Posterior cingulate gyrus (tissue), 11 donors: ENCODE data around the gene ADAM12.

Source experiments
- DNase-seq, 10 donors: peaks; one replicate each; pipeline versions ENCODE4 v3.0.0 to v3.0.0-alpha.2; 2020 to 2021; ENCODE audit warnings: mixed read lengths in 3 of 10
- intact Hi-C: fragments of 100-400 bp; cut with DNase I; formaldehyde crosslinking; loops from one replicate; pipeline ENCODE4 v1.15.1; 2023

Gene ADAM12

DNA sequence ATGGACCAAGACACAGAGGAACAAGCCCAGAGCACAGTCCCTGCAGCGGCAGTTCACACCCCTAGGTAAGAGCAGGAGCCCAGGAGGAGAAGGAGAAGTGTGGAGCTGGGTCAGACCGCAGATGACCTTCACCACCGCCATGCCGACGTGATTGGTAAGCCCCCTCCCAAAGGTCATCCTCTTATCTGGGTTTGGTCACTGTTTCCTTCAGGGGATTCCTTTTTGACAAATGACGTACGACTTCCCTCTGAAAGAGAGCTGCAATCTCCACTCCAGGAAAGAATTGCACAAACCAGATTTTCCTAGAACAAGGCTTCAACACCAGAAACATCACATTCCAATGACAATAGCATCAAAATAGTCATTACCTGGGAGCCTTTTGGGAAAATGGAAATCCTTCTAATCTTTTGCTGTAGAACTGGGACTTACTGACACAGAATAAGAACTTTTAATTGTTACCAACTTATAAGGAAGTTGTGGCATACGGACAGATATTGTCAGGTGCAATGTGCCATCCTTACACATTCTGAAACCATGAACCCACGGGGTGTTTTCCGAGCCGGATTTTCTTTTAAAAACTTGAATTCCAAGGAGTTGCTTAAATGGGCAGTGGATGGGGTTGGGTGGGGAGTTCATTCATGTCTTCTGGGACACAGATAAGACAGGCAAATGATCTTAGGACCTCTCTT, 20.8 kb upstream of the ADAM12 start:
- intact Hi-C loops = no loop called here
- DNase-seq = no peak

DNA sequence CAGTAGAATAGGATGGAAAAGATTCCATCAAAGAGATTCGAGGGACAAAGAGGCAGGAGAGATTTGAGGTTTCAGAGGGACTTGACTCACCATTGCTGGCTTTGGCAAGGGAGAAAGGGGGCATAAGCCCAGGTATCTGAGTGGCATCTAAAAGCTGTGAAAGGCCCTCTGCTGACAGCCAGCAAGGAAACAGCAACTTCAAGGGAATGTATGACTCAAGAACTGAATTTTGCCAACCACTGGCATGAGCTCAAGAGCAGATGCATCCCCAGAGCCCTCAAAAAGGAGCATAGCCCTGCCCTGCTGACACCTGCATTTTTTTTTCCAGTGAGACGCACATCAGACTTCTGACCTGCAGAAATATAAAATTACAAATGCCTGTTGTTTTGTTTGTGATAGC, 19.6 kb upstream of the ADAM12 start:
- DNase-seq = no peak
- intact Hi-C loops = no loop called here

DNA sequence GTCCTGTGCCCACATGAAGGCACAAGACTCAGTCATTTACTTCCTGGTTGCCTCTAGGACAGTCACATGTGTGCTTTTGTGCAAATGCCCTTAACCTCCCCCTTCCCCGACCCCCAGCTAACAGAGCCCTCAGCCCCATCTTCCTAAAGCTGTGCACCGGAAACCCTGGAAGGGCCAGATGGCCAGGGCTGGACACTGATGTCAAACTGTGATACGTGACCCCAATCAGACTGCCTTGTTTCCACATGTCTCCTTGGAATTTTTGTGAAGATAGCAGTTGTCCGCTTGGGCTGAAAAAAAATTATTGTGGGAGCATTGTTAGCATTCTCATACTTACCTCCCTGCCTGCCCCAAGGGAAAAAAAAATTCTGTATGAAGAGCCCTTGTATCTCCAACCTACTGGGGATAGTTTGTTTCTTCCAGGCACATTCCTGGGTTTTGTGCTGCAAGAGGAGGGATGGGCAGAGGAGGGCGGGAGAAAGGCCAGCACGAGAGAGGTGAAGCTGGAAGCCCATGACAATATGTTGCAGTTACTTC, 17.0 kb upstream of the ADAM12 start:
- intact Hi-C loops = no loop called here
- no peak for DNase-seq

DNA sequence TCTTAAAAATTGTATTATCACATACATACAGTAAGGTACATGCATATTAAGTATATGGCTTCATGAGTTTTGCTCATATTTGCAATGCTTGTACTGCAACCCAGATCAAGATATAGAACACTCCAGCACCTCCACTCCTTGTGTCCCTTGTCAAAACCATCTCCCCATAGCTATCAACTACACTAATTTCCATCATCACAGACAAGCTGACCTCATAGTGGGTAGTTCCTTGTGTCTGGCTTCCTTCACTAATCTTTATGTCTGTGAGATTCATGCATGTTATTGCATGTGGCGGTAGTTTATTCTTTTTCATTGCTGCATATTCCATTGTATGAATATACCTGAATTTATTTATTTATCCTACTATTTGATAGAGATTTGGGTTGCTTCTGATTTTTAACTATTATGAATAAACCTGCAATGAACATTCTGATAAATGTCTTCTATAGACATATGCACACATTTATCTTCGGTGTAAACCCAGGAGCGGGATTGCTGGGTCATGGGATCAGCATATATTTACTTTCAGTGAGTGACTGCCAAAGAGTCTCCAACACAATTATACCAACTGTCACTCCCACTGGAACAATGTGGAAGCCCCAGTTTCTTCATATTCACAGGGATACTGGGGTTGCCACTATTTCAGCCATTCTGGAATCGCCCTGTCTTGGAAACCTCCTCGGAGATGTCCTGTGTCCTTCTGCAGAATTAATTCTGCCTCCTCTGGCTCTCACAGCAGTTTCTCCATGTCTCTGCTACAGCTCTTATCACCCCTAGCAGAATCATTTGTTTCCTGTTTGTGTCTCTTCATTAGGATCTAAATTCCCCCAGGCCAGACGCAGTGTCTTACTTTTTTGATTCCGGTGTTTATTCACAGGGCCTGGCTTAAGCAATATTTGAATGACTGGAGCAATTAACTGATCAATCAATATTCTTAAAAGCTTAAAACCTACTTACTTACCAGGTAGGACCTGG, 14.7 kb upstream of the ADAM12 start:
- no peak for DNase-seq
- intact Hi-C loops = no loop called here

DNA sequence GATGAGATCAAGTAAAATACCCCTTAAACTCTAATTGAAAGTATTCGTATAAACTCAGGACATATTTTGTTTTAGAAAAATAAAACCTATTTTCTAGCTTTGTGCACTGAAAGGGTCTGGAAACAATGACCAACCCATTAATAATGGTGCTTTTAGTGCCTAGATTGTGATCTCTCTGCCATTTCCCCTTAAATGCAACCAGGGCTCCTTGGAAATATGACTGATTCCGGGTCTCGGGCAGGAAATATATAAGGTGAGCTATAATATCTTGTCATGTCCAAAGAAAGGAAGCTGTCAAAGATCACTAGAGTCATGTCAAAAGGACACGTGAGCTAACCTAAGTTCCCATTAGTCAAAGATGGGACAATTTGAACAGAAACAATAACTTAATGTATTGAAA, 12.4 kb upstream of the ADAM12 start:
- no peak for DNase-seq
- intact Hi-C loops = no loop called here

DNA sequence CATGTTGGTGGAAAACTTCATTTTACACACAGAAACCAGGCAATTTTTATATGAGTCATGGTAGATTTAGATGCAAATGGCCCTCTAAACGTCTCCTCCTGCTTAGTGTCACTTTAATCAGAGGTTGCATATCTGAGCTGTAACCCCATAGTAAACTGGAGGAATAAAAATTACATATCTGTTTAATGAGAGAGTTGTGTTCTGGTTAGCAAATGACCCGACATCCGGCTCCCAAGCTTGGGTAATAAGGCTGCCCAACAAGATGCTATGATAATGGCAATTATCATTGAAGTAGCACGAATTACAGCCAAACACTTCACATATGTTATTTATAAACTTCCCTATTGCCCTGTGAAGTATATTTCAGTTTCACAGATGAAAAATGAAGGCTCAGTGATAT, 10.6 kb upstream of the ADAM12 start:
- intact Hi-C loops = loop anchor here (10.0 kb wide), 1 partner anchor 106 kb away; no protein-coding TSS in a partner anchor
- DNase-seq = no peak

DNA sequence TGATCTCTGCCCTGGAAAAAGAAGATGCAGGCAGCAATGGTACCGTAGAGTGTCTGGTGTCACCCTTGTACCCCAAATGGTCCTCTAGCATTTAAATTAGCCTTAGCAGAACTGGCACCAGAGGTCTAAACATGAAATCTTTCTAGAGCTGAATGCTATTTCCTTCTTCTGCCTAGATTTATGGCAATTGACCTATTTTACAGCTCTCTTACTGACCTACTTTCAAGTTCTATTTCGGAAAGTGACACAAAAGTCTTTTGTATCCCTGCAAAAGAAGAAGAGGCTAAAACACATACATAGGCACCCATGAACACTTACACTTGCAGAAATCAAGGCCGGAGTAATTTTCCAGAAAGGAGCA, 10.1 kb upstream of the ADAM12 start:
- intact Hi-C loops = loop anchor here (10.0 kb wide), 1 partner anchor 106 kb away; no protein-coding TSS in a partner anchor
- no peak for DNase-seq

DNA sequence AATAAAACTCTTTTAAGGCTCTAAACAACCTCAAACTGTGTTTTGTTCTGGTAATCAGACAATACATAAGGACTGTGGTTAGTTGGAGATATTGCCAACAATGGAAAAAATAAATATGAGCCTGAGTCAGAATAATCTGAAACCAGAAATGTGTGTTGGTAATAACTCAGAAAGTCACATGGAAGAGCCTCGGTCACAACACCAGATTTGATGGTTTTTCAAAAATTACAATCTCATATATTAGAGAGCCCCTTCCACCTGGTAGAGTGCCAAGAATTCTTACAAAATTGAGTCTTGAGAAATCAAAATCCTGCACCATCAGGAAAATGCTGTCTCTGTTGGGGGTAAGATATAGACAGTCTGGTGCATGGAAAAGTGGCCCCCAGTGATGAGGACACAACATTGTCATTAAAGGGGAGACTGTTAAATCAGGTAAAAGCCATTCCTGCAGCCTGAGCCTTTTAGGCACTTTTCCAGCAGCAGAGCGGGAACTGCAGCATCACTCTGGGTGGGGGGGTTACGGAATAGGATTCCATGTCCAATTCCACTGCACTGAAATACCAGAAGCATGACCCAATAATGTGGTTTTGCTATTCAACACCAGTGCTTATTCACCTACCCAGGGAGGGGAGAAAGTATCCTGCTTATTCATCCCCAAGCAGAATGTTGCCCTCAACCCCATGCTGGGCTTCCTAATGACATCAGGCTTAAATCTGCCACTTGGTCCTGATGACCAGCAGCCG, 9.5 kb upstream of the ADAM12 start:
- intact Hi-C loops = loop anchor here (10.0 kb wide), 1 partner anchor 107 kb away; no protein-coding TSS in a partner anchor
- no peak for DNase-seq

DNA sequence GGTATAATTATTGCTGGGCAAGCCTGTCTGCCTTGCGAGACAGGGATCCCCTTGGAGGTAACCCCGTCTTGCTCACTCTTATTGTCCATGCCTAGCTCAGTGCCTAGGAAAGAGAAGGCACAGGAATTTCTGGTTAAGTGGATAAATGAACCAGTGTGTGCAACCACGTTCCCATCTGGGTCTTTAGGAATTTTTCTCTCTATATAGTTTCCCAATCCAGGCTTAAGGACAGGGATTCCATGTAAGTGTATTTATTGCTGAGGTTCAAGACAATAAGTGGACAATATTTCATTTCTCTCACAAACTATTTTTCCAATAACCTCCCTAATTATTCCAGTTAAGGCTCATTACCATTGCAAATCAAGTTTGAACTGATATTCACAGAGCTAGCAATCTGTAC, 8.9 kb upstream of the ADAM12 start:
- DNase-seq = no peak
- intact Hi-C loops = loop anchor here (10.0 kb wide), 1 partner anchor 108 kb away; no protein-coding TSS in a partner anchor

DNA sequence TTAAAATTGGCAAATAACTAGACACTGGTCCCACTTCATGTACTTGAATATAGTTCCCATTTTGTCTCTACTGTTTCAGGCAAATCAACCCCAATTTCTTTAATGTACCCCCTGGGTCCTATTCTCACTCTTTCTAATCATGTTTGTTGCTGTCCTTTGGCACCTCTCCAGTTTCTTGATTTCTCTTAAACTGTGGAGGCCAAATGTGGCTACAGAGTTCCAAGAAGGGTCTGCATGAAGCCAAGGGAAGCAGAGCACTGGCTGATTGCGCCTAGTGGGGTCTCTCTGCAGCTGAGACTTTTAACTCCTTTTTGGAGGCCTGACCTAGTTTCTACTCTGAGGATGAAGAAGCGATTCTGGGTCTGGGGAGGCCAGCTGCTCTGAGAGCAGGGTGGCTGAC, 6.7 kb upstream of the ADAM12 start:
- DNase-seq = no peak
- intact Hi-C loops = loop anchor here (10.0 kb wide), 1 partner anchor 110 kb away; no protein-coding TSS in a partner anchor

DNA sequence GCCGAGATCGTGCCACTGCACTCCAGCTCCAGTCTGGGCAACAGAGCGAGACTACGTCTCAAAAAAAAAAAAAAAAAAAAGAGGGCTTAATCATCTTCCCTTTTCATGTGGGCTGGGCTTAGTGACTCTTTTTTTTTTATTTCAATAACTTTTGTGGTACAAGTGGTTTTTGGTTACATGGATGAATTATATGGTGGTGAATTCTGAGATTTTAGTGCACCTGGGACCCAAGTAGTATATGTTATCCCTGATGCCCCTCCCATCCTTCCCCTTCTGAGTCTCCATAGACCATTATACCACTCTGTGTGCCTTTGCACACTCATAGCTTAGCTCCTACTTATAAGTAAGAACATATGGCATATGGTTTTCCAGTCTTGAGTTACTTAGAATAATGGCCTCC, 4.8 kb upstream of the ADAM12 start:
- DNase-seq = no peak
- intact Hi-C loops = loop anchor here (10.0 kb wide), 1 partner anchor 112 kb away; no protein-coding TSS in a partner anchor

DNA sequence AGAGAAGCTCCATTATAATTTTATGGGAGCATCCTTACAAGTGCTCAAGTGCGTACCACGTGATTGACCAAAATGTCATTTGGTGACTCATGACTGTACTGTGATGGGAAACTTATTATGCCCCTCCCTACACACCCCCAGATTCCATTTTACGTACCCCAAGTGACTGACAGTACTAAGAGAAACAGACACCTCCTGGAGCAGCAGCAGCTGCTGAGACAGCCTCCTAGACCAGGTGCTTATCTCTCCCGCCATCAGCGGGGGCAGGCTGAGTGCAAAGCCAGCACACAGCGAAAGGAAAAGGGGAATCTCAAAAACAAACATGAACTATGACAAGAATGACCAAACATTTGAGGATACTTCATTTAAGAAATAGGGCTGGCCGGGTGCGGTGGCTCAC, 4.2 kb upstream of the ADAM12 start:
- DNase-seq = no peak
- intact Hi-C loops = loop anchor here (10.0 kb wide), 1 partner anchor 112 kb away; no protein-coding TSS in a partner anchor

DNA sequence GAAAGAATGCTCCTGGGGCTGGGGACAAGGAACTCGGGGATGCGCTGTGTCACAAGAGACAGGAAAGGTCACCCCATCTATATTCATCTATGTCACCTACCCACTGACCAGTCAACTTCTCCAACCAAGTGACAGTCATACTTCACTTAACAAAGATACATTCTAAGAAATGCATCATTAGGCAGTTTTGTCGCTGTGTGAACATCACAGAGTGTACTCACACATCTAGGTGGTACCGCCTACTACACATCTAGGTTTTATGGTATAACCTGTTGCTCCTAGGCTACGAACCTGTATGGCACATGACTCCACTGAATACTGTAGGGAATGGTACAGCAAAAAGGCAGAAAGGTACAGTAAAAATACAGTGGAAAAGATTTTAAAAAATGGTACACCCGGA, 3.8 kb upstream of the ADAM12 start:
- intact Hi-C loops = loop anchor here (10.0 kb wide), 1 partner anchor 113 kb away; no protein-coding TSS in a partner anchor
- DNase-seq = no peak

DNA sequence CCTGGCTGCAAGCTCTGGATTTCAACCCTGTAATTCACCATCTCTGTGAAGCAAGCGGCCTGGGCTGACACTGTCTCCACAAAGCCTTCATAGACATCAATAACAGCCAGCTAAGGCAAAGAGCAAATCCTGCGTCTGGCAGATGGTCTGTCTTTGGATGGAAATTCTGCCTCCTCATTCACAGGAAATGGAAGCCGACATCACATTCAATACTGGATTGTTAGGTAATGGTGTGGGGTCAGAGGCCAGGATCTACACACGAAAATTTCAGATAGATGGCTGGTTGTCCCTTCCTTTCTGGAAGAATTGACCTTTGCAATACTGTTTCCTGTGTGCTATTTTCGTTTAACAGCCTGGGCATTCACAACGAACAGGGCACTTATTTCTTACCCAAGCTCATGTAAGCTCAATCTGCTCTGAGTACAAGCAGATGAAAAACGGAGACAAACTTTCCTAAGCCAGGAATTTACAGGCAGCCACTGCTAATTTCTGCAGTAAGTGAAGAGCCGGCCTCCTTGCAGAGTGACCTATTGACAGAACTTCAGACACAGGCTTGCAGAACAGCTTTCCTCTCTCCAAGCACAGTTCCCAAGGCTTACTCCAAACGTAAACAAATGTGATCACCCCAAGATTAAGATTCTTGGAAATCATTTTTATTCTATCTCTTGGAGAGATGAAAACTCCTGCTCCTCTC, 3.1 kb upstream of the ADAM12 start:
- intact Hi-C loops = loop anchor here (10.0 kb wide), 1 partner anchor 113 kb away; no protein-coding TSS in a partner anchor
- no peak for DNase-seq

DNA sequence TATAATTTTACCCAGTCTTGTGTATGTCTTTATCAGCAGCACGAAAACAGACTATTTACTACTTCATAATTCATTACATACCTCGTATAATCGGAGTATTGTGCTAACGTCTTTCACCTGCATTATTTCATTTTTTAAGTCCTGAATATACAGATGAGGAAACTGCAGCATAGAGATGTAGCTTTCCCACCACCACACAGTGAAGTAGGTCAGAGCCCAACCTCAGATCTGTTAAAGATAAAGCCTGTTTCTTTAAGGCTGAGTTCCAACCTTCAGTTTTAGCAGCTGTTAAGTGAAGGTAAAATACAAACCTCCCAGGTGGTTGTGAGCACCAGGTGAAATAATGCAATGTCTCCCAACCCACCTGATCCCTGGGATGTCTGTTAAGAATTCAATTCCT, 2.0 kb upstream of the ADAM12 start:
- DNase-seq = no peak
- intact Hi-C loops = loop anchor here (10.0 kb wide), 1 partner anchor 114 kb away; no protein-coding TSS in a partner anchor

DNA sequence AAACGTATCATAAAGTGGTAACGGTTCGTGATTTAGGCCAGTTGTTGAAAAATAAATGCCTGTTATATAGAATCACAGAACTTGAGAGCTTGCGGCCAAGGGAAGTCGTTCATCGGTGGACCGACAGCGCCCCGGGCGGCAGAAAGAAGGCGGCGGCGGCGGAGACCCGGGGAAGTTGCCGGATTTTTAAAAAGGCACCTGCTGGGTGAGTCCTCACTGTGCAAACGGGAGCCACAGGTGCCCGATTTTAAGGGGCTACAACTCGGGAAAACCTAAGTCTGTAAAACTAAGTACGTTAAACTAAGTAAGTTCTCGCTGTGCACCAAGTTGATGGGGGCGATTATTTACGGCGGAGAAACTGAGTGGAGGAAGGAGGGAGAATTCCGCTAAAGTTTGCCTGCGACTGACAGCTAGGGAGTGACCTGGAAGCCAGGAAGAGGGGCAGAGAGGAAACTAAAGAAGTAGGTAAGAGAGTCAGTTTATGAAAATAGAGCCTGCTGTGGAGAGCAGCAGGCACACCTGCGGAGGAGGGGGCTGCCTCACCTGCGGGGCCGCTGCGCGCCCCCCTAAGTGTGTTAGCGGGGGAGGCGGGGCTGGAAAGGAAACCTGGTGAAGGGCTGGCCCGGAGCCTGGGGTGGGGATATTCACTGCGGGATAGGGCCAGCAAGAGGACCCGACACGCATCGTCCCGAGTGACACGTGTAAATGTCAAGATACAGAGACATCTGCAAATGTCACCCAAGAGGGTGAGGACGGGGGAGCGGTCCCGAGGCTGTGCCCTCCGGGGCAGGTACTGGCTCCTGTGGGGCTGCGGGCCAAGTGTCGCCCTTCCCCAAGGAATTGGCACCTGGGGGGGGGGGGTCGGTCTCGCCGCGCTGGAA, 996 bp downstream of the ADAM12 start:
- intact Hi-C loops = loop anchor here (1.0 kb wide), 1 partner anchor 405 kb away; no protein-coding TSS in a partner anchor
- DNase-seq = peak; percentile 52 to 96 (median 76)

DNA sequence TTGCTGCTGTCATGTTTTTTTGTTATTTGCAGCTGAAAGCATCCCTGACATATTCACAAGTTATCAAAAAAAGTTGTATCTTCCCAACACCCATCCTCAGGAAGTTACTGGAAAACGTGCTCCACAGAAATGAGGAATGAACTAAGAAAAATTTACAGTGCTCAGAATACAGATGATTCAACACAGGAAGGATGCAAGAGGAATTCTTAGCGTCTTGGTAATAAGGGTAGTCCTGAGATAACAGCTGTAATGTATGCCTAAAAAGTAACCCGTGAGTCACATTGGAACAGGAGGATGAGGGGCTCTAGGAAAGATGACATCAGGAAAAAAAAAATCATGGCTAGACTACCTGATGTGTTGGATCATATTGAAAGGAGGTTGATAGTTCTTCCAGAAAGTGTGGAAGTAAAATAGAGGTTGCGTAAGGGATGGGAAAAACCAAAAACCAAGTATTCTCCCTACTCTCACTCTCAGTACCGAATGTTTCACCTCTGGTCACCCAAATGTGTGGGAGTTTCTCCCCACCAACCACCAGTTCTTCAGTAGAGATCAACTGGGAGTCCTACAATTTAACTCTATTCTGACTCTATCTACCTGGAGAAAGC, 3.9 kb downstream of the ADAM12 start:
- DNase-seq = no peak

More for the DNA sequence above, 3.9 kb downstream of the ADAM12 start:
- intact Hi-C loops = no loop called here
